ENCODE measurements around the gene HSPA12B.

Gene HSPA12B

GRCh38 chr20:3752386-3752759, 19.9 kb downstream of the HSPA12B start:
- H3K36me3 Mint-ChIP-seq, result no peaks in the 10 kb centered on the region
- H3K27ac Mint-ChIP-seq, result no peak overlapping the region

GRCh38 chr20:3753098-3753497, 20.6 kb downstream of the HSPA12B start:
- Mint-ChIP-seq H3K36me3 (peaks cover 1% of the 10 kb centered on the region), H3K4me1 (peaks cover 15% of the 10 kb centered on the region), H3K9me3 (no peaks in the 10 kb centered on the region), H3K4me3 (no peak overlapping the region), H3K27me3 (peaks cover 19% of the 10 kb centered on the region), H3K27ac (no peak overlapping the region)
- CTCF ChIA-PET, result interaction anchor here (0.8 to 4.1 kb wide), 14 partner anchors 9 to 102 kb away, joined by 3 to 30 read pairs (median 4); partner anchors contain the start of genes ADISSP, CENPB and SPEF1
- DNase-seq, result peak; percentile 76

More at GRCh38 chr20:3752386-3752759, 19.9 kb downstream of the HSPA12B start:
- peaks cover 26% of the 10 kb centered on the region for H3K27me3 Mint-ChIP-seq
- no peaks in the 10 kb centered on the region for H3K9me3 Mint-ChIP-seq
- CTCF ChIA-PET, result interaction anchor here (0.8 to 4.1 kb wide), 12 partner anchors 9 to 103 kb away, joined by 3 to 30 read pairs (median 4); partner anchors contain the start of genes ADISSP, CENPB and SPEF1
- H3K4me3 Mint-ChIP-seq, result peak overlapping the region; percentile 60
- H3K4me1 Mint-ChIP-seq, result peaks cover 15% of the 10 kb centered on the region
- no peak for DNase-seq

DNA sequence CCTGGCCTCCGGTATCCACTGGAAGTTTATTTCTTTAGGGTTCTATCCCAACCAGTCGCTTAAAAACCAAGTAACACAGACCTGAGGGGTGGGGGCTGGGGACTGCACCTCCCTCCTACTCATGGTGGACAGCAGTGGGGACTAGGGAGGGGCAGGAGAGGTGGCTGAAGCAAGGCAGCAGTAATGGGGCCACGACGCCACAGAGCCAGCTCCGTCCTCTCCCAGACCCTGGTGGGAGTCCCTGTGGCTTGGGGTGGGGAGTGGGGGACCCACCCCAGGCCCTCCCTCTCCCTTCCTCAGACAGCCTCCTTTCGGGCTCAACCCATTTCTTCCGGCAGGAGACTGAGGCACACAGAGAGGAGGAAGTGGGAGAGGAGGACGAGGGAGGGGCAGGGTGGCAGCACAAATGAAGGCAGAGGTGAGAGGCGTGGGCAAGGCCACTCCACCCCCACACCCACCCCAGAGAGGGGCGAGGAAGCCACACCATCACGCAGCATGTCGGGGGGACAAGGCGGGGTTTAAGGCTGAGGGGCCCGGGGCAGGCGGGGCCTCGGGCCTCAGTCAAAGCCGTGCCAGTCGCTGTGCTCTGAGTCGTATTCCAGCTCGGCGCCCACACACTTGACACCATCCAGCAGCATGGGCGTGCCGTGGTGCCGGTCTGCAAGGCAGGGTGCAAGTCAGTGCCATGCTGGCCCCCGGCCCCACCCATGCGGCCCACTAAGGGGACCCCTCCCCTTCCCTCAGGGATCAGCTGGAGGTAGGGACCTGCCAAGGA, 21.2 kb downstream of the HSPA12B start:
- Mint-ChIP-seq H3K9me3 (no peaks in the 10 kb centered on the region), H3K27me3 (peaks cover 13% of the 10 kb centered on the region), H3K27ac (no peak overlapping the region), H3K4me3 (no peak overlapping the region), H3K4me1 (peaks cover 15% of the 10 kb centered on the region), H3K36me3 (peaks cover 3% of the 10 kb centered on the region)
- no peak for DNase-seq
- CTCF ChIA-PET, result interaction anchor here (0.9 to 4.1 kb wide), 13 partner anchors 9 to 77 kb away, joined by 3 to 30 read pairs (median 5); partner anchors contain the start of genes ADISSP, CENPB and SPEF1

DNA sequence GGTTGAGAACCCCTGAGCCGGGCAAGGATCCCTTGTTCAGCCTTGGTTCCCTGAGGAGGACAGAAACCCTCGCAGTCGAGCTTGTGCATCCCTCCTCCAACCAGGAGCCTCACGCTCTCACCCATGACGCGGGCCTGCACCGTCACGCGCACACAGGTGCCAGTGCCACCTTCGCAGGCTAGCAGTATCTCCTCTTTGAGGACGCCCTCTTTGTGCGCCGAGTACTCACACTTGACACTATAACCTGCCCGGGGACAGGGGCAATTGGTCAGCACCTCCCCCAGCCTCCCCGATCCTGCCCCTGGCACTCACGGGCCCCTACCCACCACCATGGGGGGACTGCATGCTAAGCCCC, 21.8 kb downstream of the HSPA12B start:
- Mint-ChIP-seq H3K4me3 (no peak overlapping the region), H3K27ac (no peak overlapping the region), H3K4me1 (peaks cover 15% of the 10 kb centered on the region), H3K9me3 (no peaks in the 10 kb centered on the region), H3K27me3 (peaks cover 9% of the 10 kb centered on the region), H3K36me3 (peaks cover 3% of the 10 kb centered on the region)
- DNase-seq, result no peak
- CTCF ChIA-PET, result interaction anchor here (1.1 to 4.1 kb wide), 6 partner anchors 8 to 78 kb away, joined by 4 to 30 read pairs (median 6); partner anchors contain the start of genes ADISSP and CENPB

GRCh38 chr20:3755269-3755668, 22.8 kb downstream of the HSPA12B start:
- Mint-ChIP-seq H3K36me3 (peaks cover 3% of the 10 kb centered on the region), H3K27ac (no peak overlapping the region), H3K4me3 (no peak overlapping the region)

DNA sequence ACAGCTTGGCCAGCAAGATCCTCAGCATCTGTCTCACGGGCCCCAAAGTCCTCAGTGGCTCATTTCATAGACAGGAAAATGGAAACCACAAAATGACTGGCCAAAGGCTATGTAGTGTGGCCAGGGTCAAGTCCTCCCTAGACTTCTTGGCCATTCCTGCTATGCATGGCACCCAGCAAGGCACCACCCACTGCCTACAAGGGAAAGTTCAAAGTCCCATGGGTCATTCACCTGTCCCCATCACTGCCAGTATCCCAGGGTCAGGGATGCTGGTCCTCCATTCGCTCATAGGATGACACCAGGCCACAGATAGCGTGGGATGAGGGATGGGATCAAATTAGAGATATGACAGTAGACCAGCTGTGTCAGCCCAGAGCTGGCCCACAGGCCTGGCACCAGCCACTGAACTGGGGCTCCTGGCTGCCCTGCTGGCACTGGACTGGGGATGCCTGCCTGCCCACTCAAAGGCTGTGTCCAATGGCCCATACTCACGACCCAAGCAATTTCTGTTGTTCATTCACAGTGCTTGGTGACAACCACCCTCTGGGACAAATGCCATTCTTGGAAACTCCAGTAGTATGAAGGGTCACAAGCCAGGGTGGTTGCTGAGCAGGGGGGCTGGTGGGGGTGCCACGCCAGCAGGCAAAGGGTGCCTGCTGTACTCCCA, 23.5 kb downstream of the HSPA12B start:
- DNase-seq, result no peak
- no peak overlapping the region for H3K27ac Mint-ChIP-seq
- no peaks in the 10 kb centered on the region for H3K27me3 Mint-ChIP-seq
- CTCF ChIA-PET, result interaction anchor here (1.2 to 4.1 kb wide), 3 partner anchors 13 to 68 kb away, joined by 3 to 30 read pairs (median 4); partner anchors contain the start of genes ADISSP and AP5S1
- H3K4me3 Mint-ChIP-seq, result no peak overlapping the region
- H3K9me3 Mint-ChIP-seq, result no peaks in the 10 kb centered on the region
- H3K4me1 Mint-ChIP-seq, result peaks cover 14% of the 10 kb centered on the region
- H3K36me3 Mint-ChIP-seq, result peaks cover 3% of the 10 kb centered on the region

More at GRCh38 chr20:3755269-3755668, 22.8 kb downstream of the HSPA12B start:
- H3K4me1 Mint-ChIP-seq, result peaks cover 15% of the 10 kb centered on the region
- CTCF ChIA-PET, result interaction anchor here (0.5 to 4.1 kb wide), 4 partner anchors 13 to 70 kb away, joined by 3 to 30 read pairs (median 4); partner anchors contain the start of genes ADISSP and AP5S1
- no peak for DNase-seq
- no peaks in the 10 kb centered on the region for H3K9me3 Mint-ChIP-seq
- H3K27me3 Mint-ChIP-seq, result peaks cover 5% of the 10 kb centered on the region

DNA sequence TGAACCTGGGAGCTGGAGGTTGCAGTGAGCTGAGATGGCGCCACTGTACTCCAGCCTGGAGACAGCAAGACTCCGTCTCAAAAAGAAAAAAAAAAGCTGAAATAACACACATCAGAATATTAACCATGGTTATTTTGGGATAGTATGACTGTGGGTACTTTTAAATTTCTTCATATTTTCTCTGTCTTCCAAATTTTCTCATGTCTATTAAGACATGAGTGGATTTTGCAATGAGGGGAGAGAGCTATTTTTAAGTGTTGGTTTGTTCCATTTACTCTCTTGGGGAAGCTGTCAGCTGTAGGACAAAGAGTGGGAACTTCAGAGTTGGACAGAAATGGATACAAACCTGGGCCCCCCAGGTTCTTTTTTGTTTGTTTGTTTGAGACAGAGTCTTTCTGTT, 24.8 kb downstream of the HSPA12B start:
- no peak overlapping the region for H3K27ac Mint-ChIP-seq
- no peaks in the 10 kb centered on the region for H3K27me3 Mint-ChIP-seq
- peaks cover 9% of the 10 kb centered on the region for H3K4me1 Mint-ChIP-seq
- H3K9me3 Mint-ChIP-seq, result no peaks in the 10 kb centered on the region
- H3K36me3 Mint-ChIP-seq, result peaks cover 3% of the 10 kb centered on the region
- DNase-seq, result no peak
- CTCF ChIA-PET, result interaction anchor here (0.9 to 2.5 kb wide), 4 partner anchors 9 to 46 kb away, joined by 4 to 11 read pairs (median 4); partner anchors contain the start of gene SPEF1
- H3K4me3 Mint-ChIP-seq, result no peak overlapping the region

GRCh38 chr20:3758566-3758965, 26.1 kb downstream of the HSPA12B start:
- CTCF ChIA-PET, result interaction anchor here (1.0 to 2.5 kb wide), 4 partner anchors 9 to 13 kb away, joined by 3 to 11 read pairs (median 3); partner anchors contain the start of gene ADISSP
- Mint-ChIP-seq H3K36me3 (peaks cover 3% of the 10 kb centered on the region), H3K27me3 (no peaks in the 10 kb centered on the region), H3K4me3 (no peak overlapping the region), H3K9me3 (no peaks in the 10 kb centered on the region), H3K27ac (no peak overlapping the region), H3K4me1 (no peaks in the 10 kb centered on the region)
- DNase-seq, result no peak

GRCh38 chr20:3759316-3759823, 26.9 kb downstream of the HSPA12B start:
- Mint-ChIP-seq H3K9me3 (no peaks in the 10 kb centered on the region), H3K4me3 (no peak overlapping the region), H3K27ac (no peak overlapping the region), H3K4me1 (no peaks in the 10 kb centered on the region), H3K27me3 (no peaks in the 10 kb centered on the region), H3K36me3 (peaks cover 3% of the 10 kb centered on the region)
- CTCF ChIA-PET, result interaction anchor here (1.0 to 1.2 kb wide), 4 partner anchors 8 to 12 kb away, joined by 3 read pairs; partner anchors contain the start of gene ADISSP
- DNase-seq, result no peak

- no peak overlapping the region for H3K4me3 Mint-ChIP-seq
- CTCF ChIA-PET, result interaction anchor here (1.2 to 1.3 kb wide), 2 partner anchors 10 to 49 kb away, joined by 3 read pairs; no protein-coding TSS in a partner anchor
- H3K27me3 Mint-ChIP-seq, result no peaks in the 10 kb centered on the region
- DNase-seq, result no peak
- H3K27ac Mint-ChIP-seq, result no peak overlapping the region
- peaks cover 3% of the 10 kb centered on the region for H3K36me3 Mint-ChIP-seq
- H3K4me1 Mint-ChIP-seq, result no peaks in the 10 kb centered on the region
- no peaks in the 10 kb centered on the region for H3K9me3 Mint-ChIP-seq
Measured at GRCh38 chr20:3759884-3760283, 27.4 kb downstream of the HSPA12B start.

- CTCF ChIA-PET, result interaction anchor here (1.3 kb wide), 1 partner anchor 50 kb away, joined by 3 read pairs; no protein-coding TSS in a partner anchor
- H3K4me1 Mint-ChIP-seq, result peaks cover 6% of the 10 kb centered on the region
- H3K4me3 Mint-ChIP-seq, result no peak overlapping the region
- no peaks in the 10 kb centered on the region for H3K27me3 Mint-ChIP-seq
- H3K27ac Mint-ChIP-seq, result no peak overlapping the region
- DNase-seq, result no peak
- no peaks in the 10 kb centered on the region for H3K9me3 Mint-ChIP-seq
- peaks cover 3% of the 10 kb centered on the region for H3K36me3 Mint-ChIP-seq
Measured at GRCh38 chr20:3760655-3761348, 28.3 kb downstream of the HSPA12B start.

GRCh38 chr20:3763671-3764601, 31.5 kb downstream of the HSPA12B start:
- no peak overlapping the region for H3K4me3 Mint-ChIP-seq
- H3K4me1 Mint-ChIP-seq, result peaks cover 26% of the 10 kb centered on the region
- H3K36me3 Mint-ChIP-seq, result no peaks in the 10 kb centered on the region
- H3K9me3 Mint-ChIP-seq, result no peaks in the 10 kb centered on the region
- no peak for DNase-seq
- no peak overlapping the region for H3K27ac Mint-ChIP-seq
- CTCF ChIA-PET, result interaction anchor here (0.7 to 1.5 kb wide), 3 partner anchors 9 to 91 kb away, joined by 3 to 5 read pairs (median 4); no protein-coding TSS in a partner anchor
- H3K27me3 Mint-ChIP-seq, result no peaks in the 10 kb centered on the region
